Esophagus muscularis mucosa (tissue), 4 donors: Measurements from ENCODE around the gene SLC27A1. TPM values are rescaled to one million over a fixed set of nuclear protein-coding genes. Genes with fewer than 3 reads are reported as not detected.

Experiments
- DNase-seq: peaks from one replicate; pipeline ENCODE4 v3.0.0-alpha.2; 2017; ENCODE audit errors: extremely low spot score
- H3K27ac ChIP-seq, 4 donors: fragments of 200-600 bp; sonication (generic); replicated peaks in 1 of 4; 1 replicate in 3 of 4; 2 replicates in 1 of 4; pipeline ENCODE4 v1.5.1; 2016 to 2019; ENCODE audit warnings: mild to moderate bottlenecking in 1 of 4
- H3K27me3 ChIP-seq, 4 donors: fragments of 200-600 bp; sonication (generic); one replicate each; pipeline versions ENCODE4 v1.5.1 to v1.6.0; 2016 to 2019
- H3K36me3 ChIP-seq, 4 donors: fragments of 200-600 bp; sonication (generic); one replicate each; pipeline ENCODE4 v1.5.1; 2016 to 2019
- H3K4me1 ChIP-seq, 4 donors: fragments of 200-600 bp; sonication (generic); one replicate each; pipeline ENCODE4 v1.5.1; 2016 to 2019
- H3K4me3 ChIP-seq, 4 donors: fragments of 200-600 bp; sonication (generic); 1 replicate in 2 of 4; 2 replicates in 2 of 4; pipeline ENCODE4 v1.5.1; 2016 to 2019; ENCODE audit warnings: mild to moderate bottlenecking in 4 of 4, moderate library complexity in 1 of 4
- H3K9me3 ChIP-seq, 4 donors: fragments of 200-600 bp; sonication (generic); 1 replicate in 3 of 4; 2 replicates in 1 of 4; pipeline ENCODE4 v1.5.1; 2016 to 2019
- CTCF ChIP-seq, 3 experiments: fragments of 200-600 bp in 2 of 3; fragments of 450-650 bp in 1 of 3; sonication (generic) in 2 of 3; IDR thresholded peaks; one replicate each; pipeline ENCODE4 v1.5.1; 2017 to 2019; ENCODE audit warnings: antibody characterized with exemption in 3 of 3, mild to moderate bottlenecking in 2 of 3, moderate library complexity in 1 of 3
- EP300 ChIP-seq: sonication (generic); formaldehyde crosslinking; IDR thresholded peaks from one replicate; pipeline ENCODE4 v1.6.1; 2017; ENCODE audit warnings: antibody characterized with exemption
- POLR2A ChIP-seq: fragments of 450-650 bp; IDR thresholded peaks from one replicate; pipeline ENCODE4 v1.6.1; 2017; ENCODE audit warnings: antibody characterized with exemption, moderate library complexity, mild to moderate bottlenecking, low read depth
- POLR2AphosphoS5 ChIP-seq, 2 donors: sonication (generic); formaldehyde crosslinking; IDR thresholded peaks; one replicate each; pipeline ENCODE4 v1.6.1; 2017; ENCODE audit warnings: antibody characterized with exemption in 2 of 2
- WGBS: methylation state at CpG from one replicate; pipeline ENCODE4 v1.1.5; 2018; 5-methylcytosine and 5-hydroxymethylcytosine counted together
- intact Hi-C: fragments of 100-400 bp; cut with DNase I; formaldehyde crosslinking; loops from one replicate; pipeline ENCODE4 v1.15.1; 2023
- total RNA-seq, 4 donors: library from RNA; depleted of rRNA; stranded (reverse); fragments of >200 nt; gene quantifications; one replicate each; pipeline versions ENCODE4 v1.1.0 to v1.2.1, GENCODE V29; 2016

The SLC27A1 gene
- total RNA-seq, 4 donors from 2014 or later = 15.9 to 26.1 (median 19.4) TPM

GRCh38 chr19:17467471-17468301 is 2.6 kb upstream of the SLC27A1 start:
- Histone ChIP-seq H3K4me3 (no peak overlapping the region), H3K4me1 (peaks cover 28 to 49% (median 41%) of the 10 kb centered on the region in 4 donors), H3K9me3 (no peaks in the 10 kb centered on the region), H3K36me3 (no peaks in the 10 kb centered on the region), H3K27me3 (peaks cover 0 to 1% (median 0%) of the 10 kb centered on the region in 4 donors), H3K27ac (peak overlapping the region; percentile 87 to 94 (median 92))
- DNase-seq = no peak
- no peak for TF ChIP-seq POLR2AphosphoS5 (IDR thresholded peaks at IDR 0.05)
- WGBS = 75% methylated on average over 12 of the region's 12 CpGs
- intact Hi-C loops = loop anchor here (5.0 kb wide), 1 partner anchor 120 kb away; no protein-coding TSS in a partner anchor

- DNase-seq = no peak
- Histone ChIP-seq H3K9me3 (no peaks in the 10 kb centered on the region), H3K27me3 (no peaks in the 10 kb centered on the region), H3K4me1 (peaks cover 28 to 57% (median 42%) of the 10 kb centered on the region in 4 donors), H3K4me3 (peak overlapping the region; percentile 63 to 94 (median 75)), H3K27ac (peak overlapping the region; percentile 87 to 94 (median 92)), H3K36me3 (peaks cover 0 to 3% (median 0%) of the 10 kb centered on the region in 4 donors)
- TF ChIP-seq CTCF (IDR thresholded peaks at IDR 0.05) (no peak), EP300 (no peak), POLR2A (no peak), POLR2AphosphoS5 (IDR thresholded peaks at IDR 0.05) (peak; percentile 54 to 72)
- 55% methylated on average over 20 of the region's 25 CpGs for WGBS
- intact Hi-C loops = loop anchor here (5.0 kb wide), 1 partner anchor 121 kb away; no protein-coding TSS in a partner anchor
Measured at GRCh38 chr19:17468302-17469091, 1.8 kb upstream of the SLC27A1 start.

- no peak for DNase-seq
- 10% methylated on average over 17 of the region's 19 CpGs for WGBS
- H3K9me3 ChIP-seq = no peaks in the 10 kb centered on the region
- peak overlapping the region; percentile 87 to 94 (median 92) for H3K27ac ChIP-seq
- no peaks in the 10 kb centered on the region for H3K27me3 ChIP-seq
- intact Hi-C loops = loop anchor here (5.0 kb wide), 1 partner anchor 122 kb away; no protein-coding TSS in a partner anchor
- H3K36me3 ChIP-seq = peaks cover 0 to 4% (median 0%) of the 10 kb centered on the region in 4 donors
- peaks cover 28 to 57% (median 44%) of the 10 kb centered on the region in 4 donors for H3K4me1 ChIP-seq
- no peak for TF ChIP-seq CTCF (IDR thresholded peaks at IDR 0.05)
- no peak for TF ChIP-seq POLR2A
- TF ChIP-seq EP300 = no peak
- no peak for TF ChIP-seq POLR2AphosphoS5 (IDR thresholded peaks at IDR 0.05)
- H3K4me3 ChIP-seq = peak overlapping the region; percentile 63 to 94 (median 75)
Measured at GRCh38 chr19:17469092-17469480, 1.2 kb upstream of the SLC27A1 start.

GRCh38 chr19:17469481-17470067 is 750 bp upstream of the SLC27A1 start:
- Histone ChIP-seq H3K9me3 (no peaks in the 10 kb centered on the region), H3K27ac (peak overlapping the region; percentile 87 to 94 (median 92)), H3K27me3 (no peaks in the 10 kb centered on the region), H3K36me3 (peaks cover 0 to 4% (median 0%) of the 10 kb centered on the region in 4 donors), H3K4me3 (peak overlapping the region; percentile 63 to 94 (median 75)), H3K4me1 (peaks cover 28 to 57% (median 45%) of the 10 kb centered on the region in 4 donors)
- DNase-seq = peak; percentile 99
- 7% methylated on average over 9 of the region's 31 CpGs for WGBS
- intact Hi-C loops = loop anchor here (5.0 kb wide), 1 partner anchor 122 kb away; no protein-coding TSS in a partner anchor
- no peak for TF ChIP-seq EP300
- peak; percentile 26 to 55 for TF ChIP-seq POLR2AphosphoS5 (IDR thresholded peaks at IDR 0.05)

- H3K9me3 ChIP-seq = no peaks in the 10 kb centered on the region
- peaks cover 39 to 70% (median 56%) of the 10 kb centered on the region in 4 donors for H3K4me1 ChIP-seq
- WGBS = 74% methylated on average over 11 of the region's 12 CpGs
- intact Hi-C loops = no loop called here
- no peak for TF ChIP-seq EP300
- no peak for TF ChIP-seq POLR2A
- TF ChIP-seq POLR2AphosphoS5 (IDR thresholded peaks at IDR 0.05) = no peak
- TF ChIP-seq CTCF (IDR thresholded peaks at IDR 0.05) = no peak
- H3K36me3 ChIP-seq = peaks cover 0 to 4% (median 0%) of the 10 kb centered on the region in 4 donors
- peak overlapping the region; percentile 87 to 94 (median 92) for H3K27ac ChIP-seq
- no peaks in the 10 kb centered on the region for H3K27me3 ChIP-seq
- DNase-seq = no peak
- peak overlapping the region; percentile 63 to 94 (median 75) for H3K4me3 ChIP-seq
Measured at GRCh38 chr19:17471410-17472125, 1.2 kb downstream of the SLC27A1 start.
